Renal cortical epithelial cell (primary cell): Measurements from ENCODE around the gene C17orf78. TPM values are rescaled to one million over a fixed set of nuclear protein-coding genes. Genes with fewer than 3 reads are reported as not detected.
A peak's percentile ranks its signal among the peaks of the same experiment; 100 is the strongest.
"Not testable (repeated sequence)": the region's sequence is repeated elsewhere in the genome, so short reads cannot be mapped to it uniquely, and the experiment has no call there.

Experiments used
- DNase-seq: peaks from one replicate; pipeline ENCODE4 v3.0.0-alpha.2; 2011; ENCODE audit warnings: low read depth
- total RNA-seq: library from RNA; depleted of rRNA; stranded (reverse); fragments of >200 nt; gene quantifications from 2 replicates; pipeline ENCODE4 v1.2.3, GENCODE V29; 2014

Gene C17orf78
- total RNA-seq, 1 donor from 2014 or later, result not detected

DNA sequence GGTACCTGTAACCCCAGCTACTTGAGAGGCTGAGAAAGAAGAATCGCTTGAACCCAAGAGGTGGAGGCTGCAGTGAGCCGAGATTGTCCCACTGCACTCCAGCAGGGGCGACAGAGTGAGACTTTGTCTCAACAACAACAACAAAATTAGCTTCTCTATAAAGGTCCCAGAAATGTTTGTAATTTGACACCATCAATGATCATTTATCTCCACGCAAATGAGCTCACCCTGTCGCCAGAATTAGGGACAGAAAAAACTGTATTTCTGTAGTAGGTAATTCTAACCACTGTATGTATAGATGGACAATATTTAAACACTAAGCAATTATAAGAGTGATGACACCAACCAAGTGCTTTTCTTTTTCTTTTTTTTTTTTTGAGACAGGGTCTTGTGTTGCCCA lies 10.7 kb downstream of the C17orf78 start:
- no peak for DNase-seq

DNA sequence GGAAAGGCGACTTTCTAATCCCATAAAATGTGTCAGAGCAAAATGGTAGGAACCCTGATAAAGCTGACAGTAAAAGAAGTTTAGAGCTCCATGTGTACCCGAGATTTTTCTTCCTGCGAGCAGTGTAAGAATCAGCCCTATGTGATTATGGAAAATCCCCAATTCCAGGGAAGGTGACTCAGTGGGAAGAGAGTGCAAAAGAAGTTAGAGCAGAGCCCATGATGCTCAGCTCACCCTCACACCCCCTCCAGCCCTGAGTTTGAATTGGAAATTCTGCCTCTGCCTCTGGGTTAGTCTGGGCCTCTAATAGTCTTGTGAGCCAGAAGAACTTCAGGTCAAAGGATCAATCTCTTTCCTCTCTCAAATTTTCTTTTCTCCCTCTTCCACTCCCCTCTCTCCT lies 12.5 kb downstream of the C17orf78 start:
- DNase-seq, result peak; percentile 53

DNA sequence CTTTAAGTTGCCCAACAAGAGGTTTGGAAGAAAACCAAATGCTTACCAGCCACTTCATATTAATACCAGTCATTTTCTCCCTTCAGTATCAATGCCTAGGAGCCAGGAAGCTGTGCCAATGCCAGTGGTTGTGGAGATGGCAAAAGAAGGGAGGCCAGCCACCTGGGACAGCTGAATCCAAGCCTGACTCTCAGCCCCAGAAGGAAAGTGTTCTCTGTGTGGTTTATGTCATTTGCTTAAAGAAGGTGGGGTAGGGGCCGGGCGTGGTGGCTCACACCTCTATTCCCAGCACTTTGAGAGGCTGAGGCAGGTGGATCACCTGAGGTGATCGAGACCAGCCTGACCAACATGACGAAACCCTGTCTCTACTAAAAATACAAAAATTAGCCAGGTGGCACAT lies 13.4 kb downstream of the C17orf78 start:
- no peak for DNase-seq

DNA sequence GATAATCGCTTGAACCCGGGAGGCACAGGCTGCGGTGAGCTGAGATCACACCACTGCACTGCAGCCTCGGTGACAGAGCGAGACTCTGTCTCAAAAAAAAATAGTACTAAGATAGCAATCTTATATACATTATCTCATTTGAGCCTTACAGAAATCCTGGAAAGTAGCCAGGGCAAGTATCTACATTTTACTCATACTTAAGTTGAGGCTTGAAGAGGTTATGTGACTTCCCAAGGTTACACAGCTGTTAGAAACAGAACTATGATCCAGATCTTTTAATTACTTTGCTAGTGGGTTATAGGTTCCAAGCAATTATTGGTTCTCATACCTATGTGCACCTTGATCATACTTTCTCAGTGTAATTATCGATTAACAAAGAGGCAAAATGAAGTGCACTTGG lies 15.4 kb downstream of the C17orf78 start:
- no peak for DNase-seq

DNA sequence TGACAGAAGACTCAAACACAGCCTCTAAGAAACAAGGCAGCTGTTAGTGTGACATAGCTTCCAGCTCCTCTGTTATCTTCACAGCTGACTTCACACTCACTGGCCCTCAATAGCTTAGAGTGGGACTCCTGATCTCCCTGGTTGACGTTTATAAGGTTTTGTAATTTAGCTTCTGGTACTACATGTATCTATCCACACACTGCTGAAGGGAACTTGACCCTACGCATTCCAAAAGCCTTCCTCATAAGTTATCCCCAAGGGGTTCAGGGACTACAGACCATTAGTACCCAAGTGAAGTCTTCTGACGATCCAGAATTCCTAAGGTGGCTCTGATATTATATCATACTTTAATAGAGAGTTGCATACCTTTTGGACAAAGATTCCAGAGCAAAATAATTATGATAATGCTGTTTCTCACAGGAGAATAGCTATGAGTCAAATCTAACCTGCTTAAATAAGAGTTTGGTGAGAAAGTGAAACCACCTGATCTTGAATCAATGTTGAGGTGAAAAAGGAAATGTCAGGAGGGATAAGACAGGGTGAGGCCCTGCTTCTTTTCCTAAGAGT lies 16.3 kb downstream of the C17orf78 start:
- peak; percentile 86 for DNase-seq

DNA sequence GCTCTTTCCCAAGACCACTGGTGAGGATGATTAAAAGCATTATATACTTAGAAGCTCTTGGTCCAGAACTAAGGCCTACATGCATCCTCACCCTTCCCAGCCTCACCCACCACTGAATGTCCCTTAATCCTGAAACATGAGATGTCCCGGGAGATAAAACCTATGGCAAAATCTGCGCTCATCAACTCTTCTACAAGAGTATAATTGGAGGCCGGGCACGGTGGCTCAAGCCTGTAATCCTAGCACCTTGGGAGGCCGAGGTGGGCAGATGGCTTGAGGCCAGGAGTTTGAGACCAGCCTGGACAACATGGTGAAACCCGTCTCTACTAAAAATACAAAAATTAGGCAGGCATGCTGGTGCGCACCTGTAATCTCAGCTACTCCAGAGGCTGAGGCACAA lies 17.6 kb downstream of the C17orf78 start:
- no peak for DNase-seq

DNA sequence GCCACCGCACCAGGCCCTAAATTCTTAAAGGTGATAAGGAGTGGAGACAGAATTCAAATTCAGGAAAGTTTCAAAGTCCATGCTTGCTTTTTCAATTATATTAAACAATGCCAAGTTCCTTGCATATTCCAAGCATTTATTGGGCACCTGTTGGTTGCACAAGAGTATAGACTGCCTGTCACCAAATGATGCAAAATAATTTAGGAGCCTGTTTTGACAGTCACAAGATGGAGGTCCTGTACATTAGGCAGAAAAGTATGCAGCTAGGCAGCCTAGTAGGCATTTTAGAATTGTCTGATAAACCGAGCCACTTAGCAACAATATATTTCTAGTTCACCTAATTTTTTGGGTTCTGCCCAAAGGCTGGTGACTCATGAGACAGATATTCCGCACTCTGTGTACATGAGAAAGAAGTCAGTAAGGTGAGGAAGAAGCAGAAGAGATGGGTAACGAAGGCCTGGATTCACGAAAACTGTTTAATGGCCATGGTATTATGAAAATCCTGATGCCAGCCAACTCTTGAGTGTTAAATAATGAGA lies 23.5 kb downstream of the C17orf78 start:
- no peak for DNase-seq

DNA sequence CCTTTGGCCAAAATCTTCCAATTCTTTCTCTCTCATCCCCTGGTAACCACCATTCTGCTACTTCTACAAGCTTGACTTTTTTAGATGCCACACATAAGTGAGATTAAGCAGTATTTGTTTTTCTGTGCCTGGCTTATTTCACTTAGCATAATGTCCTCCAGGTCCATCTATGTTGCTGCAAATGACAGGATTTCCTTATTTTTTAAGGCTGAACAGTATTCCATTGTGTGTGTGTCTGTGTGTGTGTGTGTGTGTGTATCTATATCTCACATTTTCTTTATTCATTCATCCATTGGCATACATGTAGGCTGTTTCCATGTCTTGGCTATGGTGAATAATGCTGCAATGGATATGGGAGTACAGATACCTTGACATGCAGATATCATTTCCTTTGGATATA lies 24.7 kb downstream of the C17orf78 start:
- no peak for DNase-seq

DNA sequence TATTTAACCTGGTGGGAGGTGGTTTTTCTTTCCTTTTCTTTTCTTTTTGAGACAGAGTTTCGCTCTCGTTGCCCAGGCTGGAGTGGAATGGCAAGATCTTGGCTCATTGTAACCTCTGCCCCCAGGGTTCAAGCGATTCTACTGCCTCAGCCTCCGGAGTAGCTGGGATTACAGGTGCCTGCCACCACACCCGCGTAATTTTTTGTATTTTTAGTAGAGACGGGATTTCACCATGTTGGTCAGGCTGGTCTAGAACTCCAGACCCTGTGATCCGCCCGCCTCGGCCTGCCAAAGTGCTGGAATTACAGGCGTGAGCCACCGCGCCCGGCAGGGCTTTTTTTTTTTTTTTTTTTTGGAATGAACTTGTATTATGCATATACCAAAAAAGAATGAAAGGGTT lies 29.7 kb downstream of the C17orf78 start:
- DNase-seq, result not testable (repeated sequence)

DNA sequence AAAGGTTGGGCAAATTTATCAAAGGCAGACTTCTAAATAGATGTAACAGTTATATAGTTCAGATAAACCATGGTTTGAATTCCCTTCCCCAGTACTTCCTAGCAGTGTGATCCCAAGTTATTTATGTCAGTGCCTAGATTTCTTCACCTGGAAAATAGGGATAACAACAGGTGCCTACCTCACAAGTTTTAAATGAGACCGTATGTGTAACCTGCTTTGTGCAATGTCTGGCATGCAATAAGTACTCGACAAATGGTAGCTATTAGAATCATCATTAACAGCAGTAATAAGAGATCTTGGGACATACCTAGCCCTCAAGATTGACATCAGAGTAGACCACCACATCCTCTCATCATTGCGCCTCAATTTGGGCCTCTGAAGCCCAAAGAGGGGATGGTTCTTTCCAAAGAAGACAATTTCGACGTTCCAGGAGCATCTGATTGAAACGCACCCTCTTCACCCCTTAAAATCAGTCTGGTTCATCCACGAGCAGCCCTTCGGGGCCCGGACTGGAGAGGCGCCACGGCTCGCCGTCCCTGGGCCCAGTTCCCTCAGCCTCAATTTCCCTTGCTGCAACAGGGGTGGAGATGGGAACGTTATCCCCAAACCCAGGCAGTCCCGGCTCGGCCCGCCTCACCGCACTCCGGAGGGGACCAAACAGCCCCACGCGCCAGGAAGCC lies 30.3 kb downstream of the C17orf78 start:
- peak; percentile 47 for DNase-seq

GRCh38 chr17:37406635-37407461 lies 31.1 kb downstream of the C17orf78 start, which contains the start of the genes ACACA and TADA2A:
TSS of gene ACACA (minus strand) at chr17:37406836. CDS start at chr17:37406299, 537 bp downstream.
TSS of gene TADA2A (plus strand) at chr17:37406886. CDS start at chr17:37411366, 4,480 bp downstream.
- DNase-seq, result peak; percentile 42

GRCh38 chr17:37408145-37408479 lies 32.3 kb downstream of the C17orf78 start:
- DNase-seq, result not testable (repeated sequence)

DNA sequence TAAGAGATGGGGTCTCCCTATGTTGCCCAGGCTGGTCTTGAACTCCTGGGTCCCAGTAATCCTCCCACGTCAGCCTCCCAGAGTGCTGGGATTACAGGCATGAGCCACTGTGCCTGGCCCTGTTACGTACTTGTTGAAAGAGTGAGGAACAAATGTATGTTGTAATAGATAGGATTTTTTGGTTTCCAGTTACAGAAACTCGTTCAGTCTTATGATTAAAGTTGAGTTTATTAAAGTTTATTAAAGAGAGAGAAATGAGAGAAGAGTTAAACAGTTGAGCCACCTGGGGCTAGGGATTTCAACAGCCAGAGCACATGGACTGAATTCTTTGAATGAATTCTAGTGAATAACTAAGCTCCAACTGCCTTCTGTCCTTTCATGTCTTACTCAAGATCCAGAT lies 34.6 kb downstream of the C17orf78 start:
- DNase-seq, result no peak

GRCh38 chr17:37413875-37414519 lies 38.2 kb downstream of the C17orf78 start:
- no peak for DNase-seq

GRCh38 chr17:37417852-37418251 lies 42.1 kb downstream of the C17orf78 start:
- DNase-seq, result peak; percentile 45

DNA sequence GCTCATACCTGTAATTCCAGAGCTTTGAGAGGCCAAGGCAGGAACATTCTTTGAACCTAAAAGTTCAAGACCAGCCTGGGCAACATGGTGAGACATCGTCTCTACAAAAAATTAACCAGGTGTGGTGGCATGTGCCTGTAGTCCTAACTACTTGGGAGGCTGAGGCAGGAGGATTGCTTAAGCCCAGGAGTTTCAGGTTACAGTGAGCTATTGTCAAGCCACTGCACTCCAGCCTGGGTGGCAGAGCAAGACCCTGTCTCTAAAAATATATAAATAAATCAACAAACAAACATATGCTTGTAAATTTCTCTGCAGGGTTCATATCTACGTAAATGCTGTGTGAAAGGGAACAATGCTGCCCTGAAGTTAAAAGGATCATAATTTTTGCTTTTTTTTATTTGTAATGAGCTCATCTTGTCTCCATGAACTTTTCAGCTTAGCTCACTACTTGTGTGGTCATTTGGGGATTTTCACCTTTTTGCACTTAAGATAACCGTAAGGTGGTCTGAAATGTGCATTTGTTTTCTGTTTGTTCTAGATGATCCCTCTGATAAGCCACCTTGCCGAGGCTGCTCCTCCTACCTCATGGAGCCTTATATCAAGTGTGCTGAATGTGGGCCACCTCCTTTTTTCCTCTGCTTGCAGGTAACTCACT lies 47.3 kb downstream of the C17orf78 start:
- DNase-seq, result no peak

GRCh38 chr17:37425268-37425667 lies 49.5 kb downstream of the C17orf78 start:
- no peak for DNase-seq

GRCh38 chr17:37429039-37429438 lies 53.3 kb downstream of the C17orf78 start:
- DNase-seq, result no peak

- no peak for DNase-seq
Observed at GRCh38 chr17:37429453-37429852, 53.7 kb downstream of the C17orf78 start.

- peak; percentile 74 for DNase-seq
Observed at GRCh38 chr17:37430051-37430627, 54.4 kb downstream of the C17orf78 start.

DNA sequence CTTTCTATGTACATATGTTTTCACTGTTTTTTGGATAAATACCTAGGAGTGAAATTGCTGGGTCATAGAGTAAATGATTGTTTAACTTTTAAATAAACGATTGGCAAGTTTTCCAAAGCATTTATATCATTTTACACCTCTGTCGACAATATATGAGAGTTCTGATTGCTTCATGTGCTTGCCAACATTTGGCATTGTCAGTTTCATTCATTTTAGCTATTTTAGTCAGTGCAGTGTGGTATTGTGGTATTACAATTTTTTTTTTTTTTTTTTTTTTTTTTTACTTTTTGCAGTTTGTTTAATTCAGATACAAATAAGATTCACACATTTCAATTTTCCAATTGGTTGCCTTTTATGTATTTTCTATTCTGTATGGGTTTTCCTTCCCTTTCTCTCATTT lies 56.9 kb downstream of the C17orf78 start:
- DNase-seq, result no peak
